Naive B cell (primary cell): ENCODE results near the gene COL12A1. TPM values are rescaled to one million over a fixed set of nuclear protein-coding genes. Genes with fewer than 3 reads are reported as not detected.

ENCODE experiments used
- ATAC-seq, 2 donors: fragments of 150-1000 bp; cut with Tn5 transposase; 2 replicates each; pipeline ENCODE4 v1.10.0; 2021; ENCODE audit warnings: low read depth in 2 of 2, mild to moderate bottlenecking in 2 of 2, moderate library complexity in 2 of 2
- DNase-seq: peaks from one replicate; pipeline ENCODE4 v3.0.0; 2022
- H3K27ac Mint-ChIP-seq, 6 donors: one replicate each; pipeline ENCODE4 v1.8.0; 2020 to 2022; ENCODE audit warnings: mild to moderate bottlenecking in 6 of 6, mixed read lengths in 6 of 6, moderate library complexity in 5 of 6, inconsistent platforms in 2 of 6
- H3K27me3 Mint-ChIP-seq, 3 donors: one replicate each; pipeline ENCODE4 v1.8.0; 2021 to 2022; ENCODE audit warnings: mixed read lengths in 3 of 3, mild to moderate bottlenecking in 1 of 3
- H3K36me3 Mint-ChIP-seq, 2 donors: one replicate each; pipeline ENCODE4 v1.8.0; 2020 to 2022; ENCODE audit warnings: mixed read lengths in 2 of 2, inconsistent platforms in 1 of 2, mild to moderate bottlenecking in 1 of 2
- H3K4me1 Mint-ChIP-seq, 3 donors: one replicate each; pipeline ENCODE4 v1.8.0; 2020 to 2022; ENCODE audit warnings: mixed read lengths in 3 of 3, inconsistent platforms in 1 of 3, mild to moderate bottlenecking in 1 of 3, moderate library complexity in 1 of 3
- H3K4me3 Mint-ChIP-seq, 8 donors: one replicate each; pipeline ENCODE4 v1.8.0; 2020 to 2022; ENCODE audit warnings: mild to moderate bottlenecking in 8 of 8, mixed read lengths in 8 of 8, moderate library complexity in 8 of 8, inconsistent platforms in 2 of 8
- H3K9me3 Mint-ChIP-seq, 7 donors: one replicate each; pipeline ENCODE4 v1.8.0; 2020 to 2022; ENCODE audit warnings: mixed read lengths in 7 of 7, mild to moderate bottlenecking in 5 of 7, inconsistent platforms in 2 of 7, moderate library complexity in 1 of 7
- polyA plus RNA-seq, 6 donors: library from polyadenylated mRNA; unstranded; fragments of 300-500 nt; fragmentation: Illumina TruSeq; gene quantifications; one replicate each; pipeline ENCODE4 v1.2.3, GENCODE V29; 2021; ENCODE audit warnings: low read depth in 6 of 6

Gene COL12A1
- polyA plus RNA-seq, 6 donors from 2014 or later = not detected

DNA sequence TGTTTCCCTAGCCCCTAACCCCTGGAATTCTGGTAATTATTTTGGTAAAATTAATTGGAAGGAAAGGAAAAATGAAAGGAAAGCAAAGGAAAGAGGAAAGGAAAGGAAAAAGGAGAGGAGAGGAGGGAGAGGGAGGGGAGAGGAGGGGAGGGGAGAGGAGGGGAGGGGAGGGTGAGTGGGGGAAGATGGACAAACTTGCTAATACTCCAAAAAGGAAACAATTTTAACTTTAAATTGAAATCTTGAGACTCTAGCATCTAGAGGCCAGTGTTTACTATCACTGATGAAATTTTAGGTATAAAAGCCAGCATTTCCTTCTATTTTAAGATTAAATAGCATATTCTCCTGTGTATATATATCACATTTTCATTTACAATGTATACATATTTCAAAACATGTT, 156.5 kb downstream of the COL12A1 start:
- no peaks in the 10 kb centered on the region for H3K36me3 Mint-ChIP-seq
- H3K9me3 Mint-ChIP-seq = peaks cover 0 to 10% (median 4%) of the 10 kb centered on the region in 7 donors
- H3K27ac Mint-ChIP-seq = no peak overlapping the region
- no peaks in the 10 kb centered on the region for H3K4me1 Mint-ChIP-seq
- no peaks in the 10 kb centered on the region for H3K27me3 Mint-ChIP-seq
- no peak overlapping the region for H3K4me3 Mint-ChIP-seq
- ATAC-seq (no peak), DNase-seq (no peak)

DNA sequence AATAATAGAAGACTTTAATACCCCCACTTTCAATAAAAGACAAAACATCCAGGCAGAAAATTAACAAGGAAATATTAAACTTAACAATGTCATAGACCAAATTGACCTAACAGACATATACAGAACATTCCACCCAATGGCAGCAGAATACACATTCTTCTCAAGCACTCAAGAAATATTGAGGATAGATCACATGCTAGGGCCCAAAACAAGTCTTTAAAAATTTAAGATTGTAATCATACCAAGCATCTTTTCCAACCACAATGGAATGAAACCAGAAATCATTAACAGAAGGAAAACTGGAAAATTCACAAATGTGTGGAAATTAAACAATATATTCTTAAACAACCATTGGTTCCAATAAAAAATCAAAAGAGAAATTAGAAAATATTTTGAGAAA, 161.0 kb downstream of the COL12A1 start:
- Mint-ChIP-seq H3K9me3 (peaks cover 9 to 37% (median 16%) of the 10 kb centered on the region in 7 donors), H3K27ac (no peak overlapping the region), H3K27me3 (no peaks in the 10 kb centered on the region), H3K4me1 (no peaks in the 10 kb centered on the region), H3K36me3 (peaks cover 0 to 12% of the 10 kb centered on the region in 2 donors), H3K4me3 (no peak overlapping the region)
- ATAC-seq = no peak
- DNase-seq = no peak

DNA sequence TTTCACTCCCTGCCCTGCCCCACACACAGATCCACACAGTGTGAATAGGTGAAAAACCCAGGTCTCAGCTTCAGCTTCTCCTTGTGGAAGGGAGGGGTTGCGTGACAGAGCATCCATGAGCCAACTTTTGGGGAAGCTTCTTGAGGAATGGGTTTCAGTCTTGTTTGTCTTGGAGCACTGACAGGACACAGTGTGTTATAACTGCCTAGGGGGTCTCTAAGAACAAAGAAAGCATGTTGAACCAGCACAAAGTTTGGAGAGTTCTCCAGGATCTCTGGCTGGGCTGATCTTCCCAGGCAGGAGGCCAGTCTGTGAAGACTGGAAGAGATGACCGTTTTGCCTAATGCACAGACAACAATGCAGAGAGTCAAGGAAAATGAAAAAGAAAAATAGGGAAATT, 164.5 kb downstream of the COL12A1 start:
- Mint-ChIP-seq H3K4me3 (no peak overlapping the region), H3K27ac (no peak overlapping the region), H3K36me3 (peaks cover 0 to 12% of the 10 kb centered on the region in 2 donors), H3K4me1 (no peaks in the 10 kb centered on the region), H3K27me3 (no peaks in the 10 kb centered on the region), H3K9me3 (peaks cover 9 to 37% (median 14%) of the 10 kb centered on the region in 7 donors)
- ATAC-seq (no peak), DNase-seq (no peak)

Other genes starting within 250 kb of the COL12A1 start
- 1,000 to 10,000 TPM in 1 of 6 donors, 100 to 1,000 TPM in 5; 776 to 1,084 (median 861) TPM for gene COX7A2, start 37.7 kb upstream of the COL12A1 start, polyA plus RNA-seq
- gene TMEM30A, start 78.7 kb upstream of the COL12A1 start, polyA plus RNA-seq = 10 to 100 TPM; 33.5 to 45.1 (median 41.8) TPM